GM19238 (cell line): Measurements from ENCODE around the gene PTP4A2.
A peak's percentile ranks its signal among the peaks of the same experiment; 100 is the strongest.

Experiments
- DNase-seq: peaks from one replicate; pipeline ENCODE4 v3.0.0; 2011; ENCODE audit warnings: low spot score; ENCODE audit not compliant: insufficient read length

PTP4A2 gene

DNA sequence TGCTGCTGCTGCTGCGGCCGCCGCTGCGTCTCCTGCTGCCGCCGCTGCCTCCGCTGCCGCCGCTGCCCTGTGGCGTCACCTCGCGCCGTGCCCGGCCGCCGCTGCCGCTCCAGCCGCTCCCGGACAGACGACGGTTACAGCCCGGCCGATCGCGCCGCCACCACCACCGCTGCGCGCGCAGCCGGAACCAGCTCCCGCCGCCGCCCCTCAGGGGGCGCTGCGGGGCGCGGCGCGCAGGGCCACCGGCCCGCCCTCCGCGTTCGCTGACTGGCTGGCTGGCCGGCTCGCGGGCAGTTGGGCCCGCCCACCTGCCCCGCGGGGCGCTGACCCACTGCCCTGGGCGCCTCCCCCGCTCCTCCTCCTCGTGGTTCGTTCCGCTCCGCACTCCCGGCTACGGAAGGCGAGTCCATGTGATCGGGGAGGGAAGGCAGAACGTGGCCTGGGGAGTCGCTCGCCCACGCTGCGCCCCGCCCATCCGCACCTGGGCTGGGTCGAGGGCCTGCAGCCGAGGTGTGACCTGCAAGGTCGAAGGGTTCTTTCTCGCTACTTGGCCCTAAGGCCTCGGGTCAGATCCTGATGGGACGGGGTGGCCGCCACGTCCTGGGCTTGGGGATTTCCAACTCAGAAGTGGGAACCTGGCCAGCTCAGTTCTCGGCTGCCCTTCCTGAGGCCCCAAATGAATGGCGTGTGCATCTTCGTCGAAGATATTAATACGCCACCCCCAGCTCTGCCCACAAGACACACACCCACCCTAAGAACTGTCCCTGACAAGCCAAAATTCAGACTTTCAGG is at the start of gene PTP4A2:
Gene PTP4A2 (minus strand): TSS at position 185 of the 792 bp plus-strand sequence. CDS start 19,303 bp downstream, outside the sequence.
- peak; percentile 90 for DNase-seq

DNA sequence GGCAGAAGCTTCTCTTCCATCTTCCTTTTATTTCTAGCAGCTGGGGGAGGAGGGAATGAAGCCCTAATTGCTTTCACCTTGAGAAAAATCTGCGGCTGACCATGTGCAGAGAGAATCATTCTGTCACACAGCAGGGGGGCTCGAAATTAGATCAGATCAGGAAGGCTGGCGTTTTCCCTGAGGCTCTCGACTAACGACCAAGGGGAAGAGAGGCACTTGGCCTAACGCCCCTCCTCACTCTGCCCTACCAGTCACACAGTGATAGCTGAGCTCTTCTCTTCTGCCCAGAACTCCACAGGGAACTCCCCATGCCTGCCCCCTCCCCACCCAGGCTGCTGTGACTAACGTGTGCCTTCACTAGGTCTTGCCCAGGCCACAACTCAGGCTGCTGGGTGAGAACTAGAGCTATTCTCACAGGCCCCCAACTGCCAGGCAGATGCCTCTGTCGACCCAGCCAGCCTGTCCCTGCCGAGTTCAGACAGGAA is 49.0 kb upstream of the PTP4A2 start:
- DNase-seq = no peak

DNA sequence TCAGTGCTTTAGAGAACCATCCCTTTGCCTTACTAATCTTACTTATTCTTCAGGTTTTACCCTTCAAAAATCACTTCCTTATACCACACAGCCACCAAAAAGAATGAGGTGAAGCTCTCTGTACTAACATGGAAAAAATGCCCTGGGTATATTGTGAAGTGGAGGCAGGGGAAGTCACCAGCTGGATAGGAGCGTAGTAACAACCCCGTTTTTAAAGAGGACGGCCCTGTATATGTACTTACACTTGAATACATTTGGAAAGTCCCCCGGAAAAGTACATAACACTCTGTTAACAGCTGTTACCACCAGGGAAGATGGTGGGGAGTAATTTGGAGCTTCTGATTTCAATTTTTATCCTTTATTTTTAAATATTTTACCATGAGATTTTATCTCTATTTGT is 47.3 kb upstream of the PTP4A2 start:
- DNase-seq = no peak

DNA sequence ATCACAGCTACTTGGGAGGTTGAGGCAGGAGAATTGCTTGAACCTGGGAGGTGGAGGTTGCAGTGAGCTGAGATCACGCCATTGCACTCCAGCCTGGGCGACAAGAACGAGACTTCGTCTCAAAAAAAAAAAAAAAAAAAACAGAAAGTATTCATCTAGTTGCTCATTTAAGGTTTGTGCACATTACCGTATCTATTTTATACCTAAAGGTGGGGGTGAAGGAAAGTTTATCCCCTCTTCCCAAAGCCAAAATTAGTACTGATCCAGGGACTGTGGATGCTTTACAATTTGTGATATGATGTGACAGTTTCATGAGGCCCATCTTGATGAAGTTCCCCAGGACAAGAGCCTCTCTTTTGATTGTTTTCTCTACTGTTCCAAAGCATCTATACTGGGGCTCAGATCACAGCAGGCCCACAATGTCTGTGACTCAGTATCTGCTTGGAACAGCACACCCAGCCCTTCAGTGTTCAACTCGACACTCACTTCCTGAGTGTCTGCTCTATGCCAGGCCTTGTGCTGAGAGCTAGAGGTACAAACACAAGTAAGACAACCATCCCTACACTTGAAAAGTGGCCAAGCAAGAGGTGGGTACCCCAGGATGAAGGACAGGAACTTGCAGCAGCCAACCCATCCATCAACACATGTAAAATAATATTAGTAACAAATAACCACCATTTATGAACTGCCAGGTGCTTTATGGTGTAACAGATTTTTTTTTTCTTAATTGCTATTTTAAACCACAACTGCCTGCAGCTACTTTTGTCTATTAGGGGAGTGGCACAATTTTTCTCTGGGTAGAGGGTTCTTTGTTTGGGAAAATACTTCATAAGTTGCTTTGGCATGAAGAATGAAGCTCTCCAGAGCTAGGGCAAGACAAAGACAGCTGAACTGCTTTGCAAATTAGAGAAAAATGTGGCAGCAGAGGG is 46.5 kb upstream of the PTP4A2 start:
- DNase-seq = no peak

DNA sequence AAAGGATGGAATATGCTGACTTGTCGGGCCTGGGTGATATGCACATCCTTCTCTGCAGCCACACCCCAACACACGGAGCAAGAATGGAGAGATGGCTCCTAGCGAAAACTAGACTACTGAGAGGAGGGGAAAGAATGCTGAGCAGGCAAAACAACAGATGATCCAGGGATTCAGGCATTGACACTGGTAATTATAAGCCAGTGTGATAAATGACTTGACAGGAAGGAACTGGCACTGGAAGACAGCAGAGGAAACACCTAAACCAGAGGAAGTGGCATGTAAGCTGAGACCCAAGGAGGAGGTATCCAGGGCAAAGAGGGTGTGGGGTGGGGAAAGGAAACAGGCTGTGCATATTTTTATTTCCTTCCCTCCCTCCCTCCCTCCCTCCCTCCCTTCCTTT is 43.8 kb upstream of the PTP4A2 start:
- no peak for DNase-seq

DNA sequence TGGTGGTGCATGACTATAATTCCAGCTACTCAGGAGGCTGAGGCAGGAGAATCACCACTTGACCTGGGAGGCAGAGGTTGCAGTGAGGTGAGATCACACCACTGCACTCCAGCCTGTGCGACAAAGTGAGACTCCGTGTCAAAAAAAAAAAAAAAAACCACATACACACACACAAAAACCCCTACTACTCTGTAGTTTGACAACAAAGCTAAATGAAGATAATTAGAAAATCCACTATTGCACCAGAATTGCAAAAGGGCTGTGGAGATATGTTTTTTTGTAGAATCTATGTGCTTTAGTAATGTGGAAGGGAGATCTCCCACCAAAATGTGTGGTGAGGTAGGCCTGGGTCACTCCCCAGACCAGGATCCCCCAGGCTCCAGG is 43.3 kb upstream of the PTP4A2 start:
- DNase-seq = no peak

DNA sequence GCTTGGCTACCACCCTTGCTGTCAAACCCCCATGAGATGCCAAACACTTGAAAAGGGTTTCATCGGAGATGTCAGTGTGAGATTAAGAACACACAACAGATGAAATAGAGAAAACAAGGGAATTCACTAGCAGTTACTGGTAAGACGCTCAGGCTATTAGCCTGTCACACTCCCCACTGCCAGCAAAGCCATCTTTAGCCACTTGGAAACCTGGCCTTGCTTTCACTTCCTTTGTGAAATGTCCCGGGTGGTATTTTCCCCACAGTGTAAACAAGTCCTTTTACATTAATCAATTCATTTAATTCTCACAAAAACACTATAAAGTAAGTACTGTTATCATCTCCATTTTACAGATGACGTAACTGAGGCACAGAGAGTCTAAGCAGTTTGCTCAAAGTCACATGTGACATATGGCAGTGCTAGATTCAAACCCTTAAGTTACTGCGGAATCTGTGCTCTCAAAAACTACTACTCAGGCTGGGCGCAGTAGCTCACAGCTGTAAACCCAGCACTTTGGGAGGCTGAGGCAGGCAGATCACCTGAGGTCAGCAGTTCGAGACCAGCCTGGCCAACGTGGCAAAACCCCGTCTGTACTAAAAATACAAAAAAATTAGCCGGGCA is 42.8 kb upstream of the PTP4A2 start:
- DNase-seq = no peak

DNA sequence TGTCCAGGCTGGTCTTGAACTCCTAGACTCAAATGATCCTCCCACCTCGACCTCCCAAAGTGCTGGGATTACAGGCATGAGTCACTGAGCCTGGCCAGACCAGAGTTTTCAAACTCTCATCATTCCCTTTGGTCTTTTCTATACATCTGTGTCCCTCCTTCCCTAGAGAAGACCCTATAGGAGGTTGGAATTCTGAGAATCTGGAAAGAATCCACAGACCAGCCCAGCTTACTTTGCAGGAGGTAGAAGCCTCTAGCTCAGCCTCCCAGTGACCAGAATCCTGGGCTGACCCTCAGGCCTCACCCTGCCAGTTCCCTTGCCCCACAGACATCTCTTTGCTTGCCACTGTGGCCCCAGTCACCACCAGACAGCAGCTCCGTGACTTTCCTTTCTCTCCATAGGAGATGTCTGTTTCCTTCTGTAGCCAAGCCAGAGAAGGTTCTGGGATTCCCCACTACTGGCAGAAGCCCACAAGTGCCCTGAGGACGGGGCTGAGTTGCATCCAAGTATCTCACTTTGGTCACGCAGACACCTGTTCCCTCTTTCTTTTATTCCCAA is 40.8 kb upstream of the PTP4A2 start:
- no peak for DNase-seq

DNA sequence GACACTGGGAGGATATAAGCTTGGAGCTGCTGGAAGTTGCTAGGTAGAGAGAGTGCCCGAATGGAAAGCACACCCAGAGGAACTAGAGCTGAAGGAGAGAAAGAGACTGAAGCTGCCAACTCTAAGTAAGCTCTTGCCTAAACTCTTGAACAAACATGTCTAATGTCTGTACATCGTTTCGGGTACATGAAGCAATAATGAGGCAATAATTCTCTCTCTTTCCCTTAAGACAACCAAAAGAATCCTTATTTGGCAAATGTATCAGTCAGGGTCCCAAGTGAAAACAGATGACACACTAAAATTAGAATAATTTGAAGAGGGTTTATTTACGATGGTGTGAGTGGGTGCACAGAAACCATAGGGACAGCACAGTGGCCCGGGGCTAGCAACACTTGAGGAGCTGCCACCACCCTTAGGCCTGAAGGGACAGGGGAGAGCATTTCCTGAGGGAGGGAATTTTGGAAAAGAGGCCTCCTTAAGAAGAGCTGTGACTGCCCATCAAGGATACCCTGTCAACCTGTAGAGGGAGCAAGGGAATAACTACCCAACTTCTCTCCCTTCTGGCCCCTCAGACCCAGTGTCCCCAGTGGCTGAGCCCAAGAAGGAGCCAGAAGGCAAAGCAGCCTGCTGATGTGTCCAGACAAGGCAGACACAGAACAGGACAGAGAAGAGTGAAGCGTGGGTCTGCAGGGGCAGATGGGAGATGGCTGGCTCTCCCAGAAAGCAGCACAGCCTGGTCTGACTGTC is 39.4 kb upstream of the PTP4A2 start:
- no peak for DNase-seq

DNA sequence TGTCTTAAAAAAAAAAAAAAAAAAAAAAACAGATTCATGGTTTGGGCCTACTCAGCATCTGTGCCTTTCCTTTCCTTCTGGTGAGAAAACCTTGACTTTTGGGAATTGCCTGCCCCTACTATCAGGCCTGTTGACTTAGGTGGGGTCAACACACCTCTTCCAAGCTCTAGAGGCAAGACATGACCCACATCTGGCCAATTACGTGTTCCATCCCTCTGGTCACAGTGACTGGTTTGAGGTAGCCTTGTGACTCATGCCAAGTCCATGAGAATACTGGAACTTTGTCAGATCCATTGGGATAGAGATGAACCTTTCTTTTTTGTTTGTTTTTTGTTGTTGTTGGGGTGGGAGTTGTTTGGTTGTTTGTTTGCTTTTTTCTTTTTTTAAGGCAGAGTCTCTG is 38.2 kb upstream of the PTP4A2 start:
- DNase-seq = no peak

DNA sequence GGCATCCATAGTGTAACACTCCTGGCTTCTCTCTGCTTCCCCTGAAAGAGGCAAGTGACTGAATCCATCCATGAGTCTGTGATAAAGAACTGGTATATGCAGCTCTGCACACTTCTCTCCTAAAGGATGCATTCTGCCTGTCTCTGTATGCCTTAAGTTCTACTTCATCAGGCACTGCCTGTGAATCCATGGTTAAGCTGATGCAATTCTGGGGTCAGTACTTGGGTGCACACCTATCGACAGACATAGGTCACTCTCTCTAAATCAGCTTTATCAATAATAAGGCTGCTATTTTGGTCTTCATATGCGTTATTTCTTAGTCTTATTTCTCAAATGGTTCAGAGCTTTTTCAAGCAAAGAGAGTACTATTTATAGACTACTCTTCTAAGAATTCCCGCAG is 32.7 kb upstream of the PTP4A2 start:
- no peak for DNase-seq

DNA sequence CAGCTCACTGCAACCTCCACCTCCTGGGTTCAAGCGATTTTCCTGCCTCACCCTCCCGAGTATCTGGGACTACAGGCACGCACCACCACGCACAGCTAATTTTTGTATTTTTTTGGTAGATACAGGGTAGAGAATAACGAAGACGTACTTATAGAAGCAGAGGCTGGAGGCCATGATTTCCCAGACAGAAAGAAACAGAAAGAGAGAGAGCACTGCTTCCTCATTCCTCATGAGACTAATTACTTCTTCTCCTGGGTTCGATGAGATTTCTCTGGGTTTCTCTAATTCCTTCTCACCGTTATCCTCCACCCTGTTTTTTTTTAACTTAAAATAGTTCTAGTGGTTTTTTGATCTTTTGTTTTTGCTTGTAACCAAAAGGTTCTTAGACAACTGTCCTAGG is 23.4 kb upstream of the PTP4A2 start:
- DNase-seq = no peak

DNA sequence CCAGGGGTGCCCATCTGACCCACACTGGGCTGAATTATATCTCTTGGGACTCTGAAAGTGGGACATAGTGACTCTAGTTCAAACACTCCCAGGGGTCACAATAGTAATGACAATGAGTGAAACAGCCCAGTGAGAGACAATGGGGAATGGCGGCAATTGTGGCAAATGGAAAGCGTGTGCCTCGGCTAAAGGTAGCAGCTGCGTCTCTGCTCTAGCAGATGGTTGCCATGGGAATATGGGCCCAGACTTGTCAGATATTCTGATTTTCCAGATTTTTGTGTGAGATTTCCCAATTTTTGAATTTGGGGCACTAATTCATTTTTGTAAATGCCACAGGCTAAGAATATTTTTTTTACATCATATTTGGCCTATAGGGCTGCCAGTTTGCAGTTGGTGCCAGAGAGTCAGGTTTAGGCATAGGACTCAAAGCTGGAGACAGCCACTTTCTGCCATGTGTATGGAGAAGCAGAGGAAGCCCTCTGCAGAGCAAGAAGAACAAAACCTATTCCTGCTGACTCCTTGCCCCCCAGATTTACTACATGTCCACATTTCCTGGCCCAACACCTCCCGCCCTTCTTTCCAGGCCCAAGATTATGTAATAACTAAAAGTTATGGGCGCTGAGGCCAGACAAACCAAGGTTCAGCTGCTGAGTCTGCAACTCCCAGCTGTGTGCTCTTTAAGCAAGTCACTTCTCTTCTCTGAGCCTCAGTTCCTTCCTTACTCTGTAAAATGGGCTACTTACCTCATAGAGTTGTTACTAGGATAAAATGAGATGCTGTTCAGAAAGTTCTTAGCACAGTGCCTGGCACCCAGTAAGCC is 21.6 kb upstream of the PTP4A2 start:
- no peak for DNase-seq

DNA sequence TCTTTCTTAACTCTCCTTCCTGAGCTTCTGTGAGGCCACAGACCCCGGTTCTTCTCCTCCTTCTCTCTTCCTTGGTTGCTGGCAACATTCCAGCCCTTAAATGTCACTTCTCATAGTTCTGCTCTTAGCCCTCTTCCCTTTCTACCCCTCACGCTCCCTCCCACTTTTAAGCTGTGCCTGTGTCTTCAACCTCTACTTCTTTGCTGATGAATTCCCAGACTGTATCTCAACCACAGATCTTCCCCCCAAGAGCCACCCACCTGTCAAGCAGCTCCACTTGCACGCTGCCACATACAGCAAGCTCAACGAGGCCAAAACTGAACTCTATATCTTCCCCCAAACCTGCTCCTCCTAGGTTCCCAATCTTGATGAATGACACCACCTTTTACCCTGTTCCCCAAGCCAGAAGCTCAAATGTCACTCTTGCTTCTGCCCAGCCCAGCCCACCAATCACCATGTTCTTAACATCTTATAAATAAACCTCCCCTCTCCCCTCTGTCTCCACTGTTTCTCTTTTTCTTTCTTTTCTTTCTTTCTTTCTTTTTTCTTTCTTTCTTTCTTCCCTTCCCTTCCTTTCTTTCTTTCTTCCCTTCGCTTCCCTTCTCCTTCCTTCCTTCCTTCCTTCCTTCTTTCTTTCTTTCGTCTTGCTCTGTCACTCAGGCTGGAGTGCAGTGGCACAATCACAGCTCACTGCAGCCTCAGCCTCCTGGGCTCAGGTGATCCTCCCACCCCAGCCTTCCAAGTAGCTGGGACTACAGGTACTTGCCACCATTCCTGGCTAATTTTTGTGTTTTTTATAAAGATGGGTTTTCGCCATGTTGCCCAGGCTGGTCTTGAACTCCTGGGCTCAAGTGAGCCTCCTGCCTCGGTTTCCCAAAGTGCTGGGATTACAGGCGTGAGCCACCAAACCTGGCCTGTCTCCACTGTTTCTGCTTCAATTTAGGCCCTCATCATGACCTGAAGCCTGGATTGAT is 19.8 kb upstream of the PTP4A2 start:
- DNase-seq = no peak

DNA sequence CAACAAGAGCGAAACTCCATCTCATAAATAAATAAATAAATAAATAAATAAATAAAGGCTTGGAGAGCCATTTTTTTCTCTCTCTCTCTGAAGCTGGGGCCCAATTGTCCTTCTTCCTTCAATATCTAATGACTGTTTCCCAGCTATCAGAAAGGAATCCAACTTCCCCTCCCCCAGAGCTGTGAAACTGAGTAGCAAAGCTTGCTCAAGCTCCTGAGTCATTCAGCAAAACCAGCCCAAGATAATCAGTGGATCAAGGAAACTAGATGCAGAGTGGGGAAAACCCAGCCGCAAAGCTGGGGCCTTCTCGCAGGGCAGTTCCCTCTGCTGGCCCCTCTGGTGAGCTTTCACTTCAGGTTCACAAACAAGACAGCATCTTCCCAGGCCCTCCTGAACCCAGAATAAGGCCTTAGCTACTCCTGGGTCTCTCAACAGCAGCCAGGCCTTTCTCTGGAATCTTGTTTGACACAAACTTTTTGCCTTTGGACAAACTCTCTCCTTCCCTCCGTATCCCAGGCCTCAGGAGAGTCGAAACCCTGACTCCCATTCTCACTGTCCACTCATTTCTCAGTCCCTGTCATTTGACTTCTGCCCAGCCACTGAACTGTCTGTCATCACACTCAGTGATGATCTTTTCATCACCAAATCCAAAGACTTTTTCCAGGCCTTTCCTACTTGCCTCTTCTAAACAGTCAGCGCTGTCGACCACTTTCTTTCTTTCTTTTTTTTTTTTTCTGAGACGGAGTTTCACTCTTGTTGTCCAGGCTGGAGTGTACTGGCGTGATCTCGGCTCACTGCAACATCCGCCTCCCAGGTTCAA is 18.0 kb upstream of the PTP4A2 start:
- DNase-seq = peak; percentile 60

DNA sequence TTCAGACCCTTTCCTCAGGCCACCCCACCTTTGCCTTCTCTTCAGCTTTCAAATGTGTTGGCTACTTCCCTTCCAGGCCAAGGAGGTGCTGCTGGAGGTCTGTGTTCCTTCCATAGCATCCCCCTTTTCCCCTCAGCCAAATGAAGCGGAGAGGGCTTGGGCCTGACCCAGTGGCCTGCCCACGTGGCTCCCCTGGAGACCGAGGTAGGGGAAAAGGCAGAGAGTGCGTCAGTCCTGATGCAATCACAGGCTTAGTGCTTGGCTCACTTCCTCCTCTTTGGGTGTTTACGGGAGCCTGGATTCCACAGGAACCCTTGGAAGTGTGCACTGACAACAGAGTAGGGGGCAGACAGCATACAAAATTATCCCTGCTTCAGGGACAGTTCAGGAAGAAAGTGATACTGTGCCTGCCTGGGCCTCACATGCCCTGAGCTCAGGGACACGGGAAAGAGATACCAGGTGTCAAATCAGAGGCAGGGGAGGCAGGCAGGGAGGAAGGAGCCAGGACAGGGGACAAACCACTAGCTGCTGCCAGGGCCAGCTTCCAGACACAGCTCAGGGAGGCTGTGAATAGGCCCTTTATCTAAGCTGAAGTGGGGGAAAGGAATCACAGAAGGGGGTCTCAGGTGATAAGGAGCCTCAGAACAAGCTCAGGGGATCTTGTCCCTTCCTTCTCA is 16.6 kb upstream of the PTP4A2 start:
- DNase-seq = no peak

DNA sequence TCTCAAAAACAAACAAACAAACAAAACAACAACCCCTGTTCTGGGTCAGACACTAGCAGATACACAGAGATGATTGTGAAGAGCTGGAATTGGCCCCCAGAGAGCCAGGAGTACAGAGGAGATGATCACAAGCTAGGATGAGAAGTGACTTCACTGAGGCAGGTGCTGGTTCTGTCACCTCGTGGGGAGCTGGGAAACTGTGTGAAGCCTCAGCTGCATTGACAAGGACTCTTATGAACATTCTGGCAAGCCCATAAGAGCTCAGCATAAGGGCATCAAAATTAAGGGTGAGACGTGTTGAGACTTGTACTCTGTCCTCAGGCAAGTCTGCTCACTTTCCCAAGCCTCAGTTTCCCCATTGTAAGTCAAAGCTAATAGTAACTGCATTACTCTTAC is 14.7 kb upstream of the PTP4A2 start:
- no peak for DNase-seq
